Measurements from ENCODE around the gene KLHL21. TPM values are rescaled to one million over a fixed set of nuclear protein-coding genes. Genes with fewer than 3 reads are reported as not detected.

Gene KLHL21
- polyA plus RNA-seq, 1 experiment = 19.2 TPM

DNA sequence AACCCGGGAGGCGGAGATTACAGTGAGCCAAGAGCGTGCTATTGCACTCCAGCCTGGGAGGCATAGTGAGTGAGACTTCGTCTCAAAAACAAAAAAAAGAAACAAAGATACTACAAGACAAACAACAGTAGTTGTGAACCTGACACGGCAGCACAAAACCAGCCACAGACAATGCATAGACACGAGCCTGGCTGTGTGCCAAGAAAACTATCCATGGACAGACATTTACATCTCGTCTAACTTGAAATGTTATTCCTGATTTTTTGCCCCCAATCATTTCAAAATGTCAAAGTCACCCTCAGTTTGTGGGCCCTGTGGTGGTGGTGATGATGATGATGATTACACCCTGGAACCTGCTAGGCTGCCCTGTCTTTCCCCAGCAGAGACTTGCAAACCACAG lies 6.3 kb downstream of the KLHL21 start:
- ChIA-PET POLR2A (no interaction called here), CTCF (interaction anchor here (0.6 to 1.0 kb wide), 2 partner anchors 14 to 44 kb away, joined by 3 to 4 read pairs; no protein-coding TSS in a partner anchor)
- DNase-seq (ENCODE audit: low read depth) = no peak
- Histone ChIP-seq H3K36me3 (ENCODE audit: control insufficient read depth, insufficient read depth, low read length) (peaks cover 56% of the 10 kb centered on the region), H3K4me3 (ENCODE audit: low read depth, low read length) (no peak overlapping the region), H3K27me3 (ENCODE audit: control insufficient read depth, insufficient read depth, low read length) (no peaks in the 10 kb centered on the region)
- TF ChIP-seq, protein P1, sequence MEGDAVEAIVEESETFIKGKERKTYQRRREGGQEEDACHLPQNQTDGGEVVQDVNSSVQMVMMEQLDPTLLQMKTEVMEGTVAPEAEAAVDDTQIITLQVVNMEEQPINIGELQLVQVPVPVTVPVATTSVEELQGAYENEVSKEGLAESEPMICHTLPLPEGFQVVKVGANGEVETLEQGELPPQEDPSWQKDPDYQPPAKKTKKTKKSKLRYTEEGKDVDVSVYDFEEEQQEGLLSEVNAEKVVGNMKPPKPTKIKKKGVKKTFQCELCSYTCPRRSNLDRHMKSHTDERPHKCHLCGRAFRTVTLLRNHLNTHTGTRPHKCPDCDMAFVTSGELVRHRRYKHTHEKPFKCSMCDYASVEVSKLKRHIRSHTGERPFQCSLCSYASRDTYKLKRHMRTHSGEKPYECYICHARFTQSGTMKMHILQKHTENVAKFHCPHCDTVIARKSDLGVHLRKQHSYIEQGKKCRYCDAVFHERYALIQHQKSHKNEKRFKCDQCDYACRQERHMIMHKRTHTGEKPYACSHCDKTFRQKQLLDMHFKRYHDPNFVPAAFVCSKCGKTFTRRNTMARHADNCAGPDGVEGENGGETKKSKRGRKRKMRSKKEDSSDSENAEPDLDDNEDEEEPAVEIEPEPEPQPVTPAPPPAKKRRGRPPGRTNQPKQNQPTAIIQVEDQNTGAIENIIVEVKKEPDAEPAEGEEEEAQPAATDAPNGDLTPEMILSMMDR (IDR thresholded peaks at IDR 0.05; ENCODE audit: insufficient read depth, low read depth, low read length) = no peak

- POLR2A ChIA-PET = interaction anchor here (0.6 kb wide), 1 partner anchor 8 kb away, joined by 3 read pairs; the partner anchor contains the start of gene KLHL21
- H3K27me3 ChIP-seq (ENCODE audit: control insufficient read depth, insufficient read depth, low read length) = no peaks in the 10 kb centered on the region
- H3K36me3 ChIP-seq (ENCODE audit: control insufficient read depth, insufficient read depth, low read length) = peaks cover 57% of the 10 kb centered on the region
- H3K4me3 ChIP-seq (ENCODE audit: low read depth, low read length) = no peak overlapping the region
- no peak for DNase-seq (ENCODE audit: low read depth)
- CTCF ChIA-PET = interaction anchor here (1.5 kb wide), 1 partner anchor 41 kb away, joined by 3 read pairs; the partner anchor contains the start of gene NOL9
- TF ChIP-seq, protein P1 (IDR thresholded peaks at IDR 0.05; ENCODE audit: insufficient read depth, low read depth, low read length) = no peak
Measured at GRCh38 chr1:6594977-6595740, 7.5 kb downstream of the KLHL21 start.

DNA sequence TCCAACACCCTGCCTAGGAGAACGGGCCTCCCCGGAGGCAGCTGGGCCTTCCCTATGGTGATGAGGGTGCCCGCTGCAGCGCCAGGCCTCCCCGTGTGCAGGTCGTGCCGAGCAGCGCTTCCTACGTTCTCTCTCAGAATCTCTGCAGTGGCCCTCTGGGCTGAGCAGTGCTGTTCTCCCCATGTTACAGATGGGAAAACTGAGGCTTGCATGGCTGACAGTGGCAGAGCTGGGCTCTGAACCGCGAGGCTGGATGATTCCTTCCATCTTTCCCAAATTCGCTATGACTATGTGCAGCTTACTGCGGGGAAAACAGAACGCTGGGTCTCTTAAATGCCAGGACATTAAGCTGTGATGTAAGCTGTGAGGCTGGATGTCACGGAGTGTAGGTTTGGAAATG lies 8.9 kb downstream of the KLHL21 start:
- CTCF ChIA-PET = interaction anchor here (1.5 kb wide), 1 partner anchor 40 kb away, joined by 3 read pairs; the partner anchor contains the start of gene NOL9
- POLR2A ChIA-PET = no interaction called here
- Histone ChIP-seq H3K36me3 (ENCODE audit: control insufficient read depth, insufficient read depth, low read length) (peaks cover 53% of the 10 kb centered on the region), H3K4me3 (ENCODE audit: low read depth, low read length) (no peak overlapping the region), H3K27me3 (ENCODE audit: control insufficient read depth, insufficient read depth, low read length) (no peaks in the 10 kb centered on the region)
- TF ChIP-seq, protein P1 (IDR thresholded peaks at IDR 0.05; ENCODE audit: insufficient read depth, low read depth, low read length) = no peak
- no peak for DNase-seq (ENCODE audit: low read depth)

DNA sequence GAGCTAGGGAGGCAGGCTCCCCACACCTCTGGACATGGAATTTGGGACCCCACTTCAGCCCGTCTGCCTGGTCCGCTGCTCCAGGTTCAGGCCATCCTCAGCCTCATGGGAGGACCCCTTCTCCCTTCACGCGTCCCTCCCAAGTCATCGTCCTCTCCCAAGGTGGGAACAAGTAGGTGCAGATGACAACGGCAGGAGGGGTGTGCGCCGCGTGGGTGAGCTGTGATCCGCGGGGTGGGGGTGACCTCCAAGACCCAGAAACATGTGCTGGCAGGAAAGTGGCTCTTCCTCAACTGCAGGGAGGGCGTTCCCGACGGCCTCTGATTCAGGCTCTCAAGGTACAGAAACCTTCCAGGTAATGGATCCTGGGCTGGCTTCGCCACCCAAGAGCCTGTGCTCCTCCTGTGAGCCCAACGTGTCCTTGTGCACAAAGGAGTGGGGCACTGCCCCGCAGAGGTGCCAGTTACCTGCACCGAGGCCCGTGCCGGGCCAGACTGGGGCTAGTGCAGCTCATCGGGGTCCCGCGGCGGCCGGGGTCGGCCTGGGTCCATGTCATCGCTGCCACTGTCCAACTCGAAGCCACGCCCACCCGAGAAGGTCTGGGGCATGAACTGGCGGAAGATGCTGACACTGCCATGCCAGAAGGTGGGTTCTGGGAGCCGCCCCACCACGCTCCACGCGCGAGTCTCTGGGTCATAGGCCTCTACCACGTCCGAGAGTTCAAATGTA lies 9.6 kb downstream of the KLHL21 start:
- TF ChIP-seq, protein P1 (IDR thresholded peaks at IDR 0.05; ENCODE audit: insufficient read depth, low read depth, low read length) = no peak
- CTCF ChIA-PET = interaction anchor here (1.5 kb wide), 1 partner anchor 39 kb away, joined by 3 read pairs; the partner anchor contains the start of gene NOL9
- Histone ChIP-seq H3K36me3 (ENCODE audit: control insufficient read depth, insufficient read depth, low read length) (peaks cover 59% of the 10 kb centered on the region), H3K27me3 (ENCODE audit: control insufficient read depth, insufficient read depth, low read length) (no peaks in the 10 kb centered on the region), H3K4me3 (ENCODE audit: low read depth, low read length) (no peak overlapping the region)
- POLR2A ChIA-PET = no interaction called here
- no peak for DNase-seq (ENCODE audit: low read depth)

GRCh38 chr1:6592441-6592840 lies 10.2 kb downstream of the KLHL21 start:
- H3K4me3 ChIP-seq (ENCODE audit: low read depth, low read length) = no peak overlapping the region
- no peak for DNase-seq (ENCODE audit: low read depth)
- peaks cover 55% of the 10 kb centered on the region for H3K36me3 ChIP-seq (ENCODE audit: control insufficient read depth, insufficient read depth, low read length)
- H3K27me3 ChIP-seq (ENCODE audit: control insufficient read depth, insufficient read depth, low read length) = no peaks in the 10 kb centered on the region
- TF ChIP-seq, protein P1 (IDR thresholded peaks at IDR 0.05; ENCODE audit: insufficient read depth, low read depth, low read length) = no peak
- POLR2A ChIA-PET = no interaction called here
- CTCF ChIA-PET = interaction anchor here (1.5 kb wide), 1 partner anchor 10 kb away, joined by 3 read pairs; the partner anchor contains the start of gene KLHL21
